GM19043 (cell line): Measurements from ENCODE around the gene GLRA2.

Experiments
- ATAC-seq: cut with Tn5 transposase; IDR thresholded peaks from one replicate; pipeline ENCODE4 v1.9.1; 2021; ENCODE audit warnings: low read depth; ENCODE audit not compliant: unreplicated experiment

Gene GLRA2

GRCh38 chrX:14694611-14695010, 165.3 kb downstream of the GLRA2 start:
- ATAC-seq = no peak

- no peak for ATAC-seq
Observed at GRCh38 chrX:14697451-14697850, 168.1 kb downstream of the GLRA2 start.

- no peak for ATAC-seq
Observed at GRCh38 chrX:14698790-14699189, 169.5 kb downstream of the GLRA2 start.

- no peak for ATAC-seq
Observed at GRCh38 chrX:14700982-14701381, 171.6 kb downstream of the GLRA2 start.

GRCh38 chrX:14702145-14702544, 172.8 kb downstream of the GLRA2 start:
- no peak for ATAC-seq

GRCh38 chrX:14712096-14712495, 182.8 kb downstream of the GLRA2 start:
- no peak for ATAC-seq

GRCh38 chrX:14717949-14718348, 188.6 kb downstream of the GLRA2 start:
- no peak for ATAC-seq

- ATAC-seq = no peak
Observed at GRCh38 chrX:14718403-14718802, 189.1 kb downstream of the GLRA2 start.

- no peak for ATAC-seq
Observed at GRCh38 chrX:14729058-14729457, 199.7 kb downstream of the GLRA2 start.

- ATAC-seq = no peak
Observed at GRCh38 chrX:14738643-14739042, 209.3 kb downstream of the GLRA2 start.

GRCh38 chrX:14753441-14753840, 224.1 kb downstream of the GLRA2 start:
- ATAC-seq = no peak

- no peak for ATAC-seq
Observed at GRCh38 chrX:14758029-14758491, 228.7 kb downstream of the GLRA2 start.

GRCh38 chrX:14775416-14775815, 246.1 kb downstream of the GLRA2 start:
- ATAC-seq = no peak

- ATAC-seq = no peak
Observed at GRCh38 chrX:14776901-14777300, 247.6 kb downstream of the GLRA2 start.

- no peak for ATAC-seq
Observed at GRCh38 chrX:14777525-14777924, 248.2 kb downstream of the GLRA2 start.

- no peak for ATAC-seq
Observed at GRCh38 chrX:14779580-14779979, 250.2 kb downstream of the GLRA2 start.
